Gastrocnemius medialis (tissue), 4 donors: ENCODE data around the gene SUPT3H.
"Not testable (repeated sequence)": the region's sequence is repeated elsewhere in the genome, so short reads cannot be mapped to it uniquely, and the experiment has no call there.

ENCODE experiments used
- POLR2A ChIP-seq, 2 donors: fragments of 450-650 bp; IDR thresholded peaks; one replicate each; pipeline ENCODE4 v1.6.1; 2017; ENCODE audit warnings: antibody characterized with exemption in 2 of 2, mild to moderate bottlenecking in 2 of 2, moderate library complexity in 2 of 2
- TF ChIP-seq, protein P1 (sequence below), 5 experiments: fragments of 450-650 bp in 3 of 5; fragments of 200-600 bp in 2 of 5; sonication (generic) in 2 of 5; IDR thresholded peaks in 4 of 5; conservative IDR thresholded peaks in 1 of 5; 1 replicate in 4 of 5; 2 replicates in 1 of 5; pipeline ENCODE4 v1.5.1; 2016 to 2019; ENCODE audit warnings: antibody characterized with exemption in 5 of 5, mild to moderate bottlenecking in 3 of 5, moderate library complexity in 3 of 5

DNA sequence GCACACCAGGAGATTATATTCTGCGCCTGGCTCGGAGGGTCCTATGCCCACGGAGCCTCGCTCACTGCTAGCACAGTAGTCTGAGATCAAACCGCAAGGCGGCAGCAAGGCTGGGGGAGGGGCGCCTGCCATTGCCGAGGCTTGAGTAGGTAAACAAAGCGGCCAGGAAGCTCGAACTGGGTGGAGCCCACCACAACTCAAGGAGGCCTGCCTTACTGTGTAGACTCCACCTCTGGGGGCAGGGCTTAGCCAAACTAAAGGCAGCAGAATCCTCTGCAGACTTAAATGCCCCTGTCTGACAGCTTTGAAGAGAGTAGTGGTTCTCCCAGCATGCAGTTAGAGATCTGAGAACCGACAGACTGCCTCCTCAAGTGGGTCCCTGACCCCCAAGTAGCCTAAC lies 477.4 kb downstream of the SUPT3H start:
- TF ChIP-seq, protein P1, sequence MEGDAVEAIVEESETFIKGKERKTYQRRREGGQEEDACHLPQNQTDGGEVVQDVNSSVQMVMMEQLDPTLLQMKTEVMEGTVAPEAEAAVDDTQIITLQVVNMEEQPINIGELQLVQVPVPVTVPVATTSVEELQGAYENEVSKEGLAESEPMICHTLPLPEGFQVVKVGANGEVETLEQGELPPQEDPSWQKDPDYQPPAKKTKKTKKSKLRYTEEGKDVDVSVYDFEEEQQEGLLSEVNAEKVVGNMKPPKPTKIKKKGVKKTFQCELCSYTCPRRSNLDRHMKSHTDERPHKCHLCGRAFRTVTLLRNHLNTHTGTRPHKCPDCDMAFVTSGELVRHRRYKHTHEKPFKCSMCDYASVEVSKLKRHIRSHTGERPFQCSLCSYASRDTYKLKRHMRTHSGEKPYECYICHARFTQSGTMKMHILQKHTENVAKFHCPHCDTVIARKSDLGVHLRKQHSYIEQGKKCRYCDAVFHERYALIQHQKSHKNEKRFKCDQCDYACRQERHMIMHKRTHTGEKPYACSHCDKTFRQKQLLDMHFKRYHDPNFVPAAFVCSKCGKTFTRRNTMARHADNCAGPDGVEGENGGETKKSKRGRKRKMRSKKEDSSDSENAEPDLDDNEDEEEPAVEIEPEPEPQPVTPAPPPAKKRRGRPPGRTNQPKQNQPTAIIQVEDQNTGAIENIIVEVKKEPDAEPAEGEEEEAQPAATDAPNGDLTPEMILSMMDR (IDR thresholded peaks at IDR 0.05 in 4 of 5, conservative IDR thresholded peaks at IDR 0.05 in 1 of 5) = not testable (repeated sequence)
- TF ChIP-seq POLR2A (IDR thresholded peaks at IDR 0.05) = not testable (repeated sequence)
